Measurements from ENCODE around the gene RNF180. TPM values are rescaled to one million over a fixed set of nuclear protein-coding genes. Genes with fewer than 3 reads are reported as not detected.
"Not testable (repeated sequence)": the region's sequence is repeated elsewhere in the genome, so short reads cannot be mapped to it uniquely, and the experiment has no call there.

The RNF180 gene
- polyA plus RNA-seq, 3 donors, result 8.8 to 13.3 (median 9.4) TPM

DNA sequence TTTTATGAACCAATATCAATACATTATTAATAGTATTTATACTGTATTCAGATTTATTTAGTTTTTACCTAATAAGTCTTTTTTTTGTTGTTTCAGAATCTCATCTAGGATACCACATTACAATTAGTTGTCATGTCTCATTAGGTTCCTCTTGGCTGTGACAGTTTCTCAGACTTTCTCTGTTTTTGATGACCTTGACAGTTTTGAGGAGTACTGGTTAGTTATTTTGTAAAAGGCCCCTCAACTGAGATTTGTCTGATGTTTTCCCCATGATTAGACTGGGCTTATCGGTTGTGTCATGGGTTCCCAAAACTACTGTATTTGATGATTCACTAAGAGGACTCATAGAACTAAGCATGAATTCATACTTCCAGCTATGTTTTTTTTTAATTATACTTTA, 56.3 kb downstream of the RNF180 start:
- no peak for DNase-seq (ENCODE audit: extremely low read depth in 1 of 11, low read depth in 9 of 11, low spot score in 4 of 11)

DNA sequence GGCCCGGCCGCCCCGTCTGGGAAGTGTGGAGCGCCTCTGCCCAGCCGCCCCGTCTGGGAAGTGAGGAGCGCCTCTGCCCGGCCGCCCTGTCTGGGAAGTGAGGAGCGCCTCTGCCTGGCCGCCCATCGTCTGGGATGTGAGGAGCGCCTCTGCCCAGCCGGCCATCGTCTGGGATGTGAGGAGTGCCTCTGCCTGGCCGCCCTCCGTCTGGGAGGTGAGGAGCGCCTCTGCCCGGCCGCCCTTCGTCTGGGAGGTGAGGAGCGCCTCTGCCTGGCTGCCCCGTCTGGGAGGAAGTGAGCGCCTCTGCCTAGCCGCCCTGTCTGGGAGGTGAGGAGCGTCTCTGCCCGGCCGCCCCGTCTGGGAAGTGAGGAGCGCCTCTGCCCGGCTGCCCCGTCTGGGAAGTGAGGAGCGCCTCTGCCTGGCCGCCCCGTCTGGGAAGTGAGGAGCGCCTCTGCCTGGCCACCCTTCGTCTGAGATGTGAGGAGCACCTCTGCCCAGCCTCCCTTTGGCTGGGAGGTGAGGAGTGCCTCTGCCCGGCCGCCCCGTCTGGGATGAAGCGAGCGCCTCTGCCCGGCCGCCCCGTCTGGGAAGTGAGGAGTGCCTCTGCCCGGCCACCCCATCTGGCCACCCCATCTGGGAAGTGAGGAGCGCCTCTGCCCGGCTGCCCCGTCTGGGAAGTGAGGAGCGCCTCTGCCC, 59.8 kb downstream of the RNF180 start:
- not testable (repeated sequence) for DNase-seq (ENCODE audit: extremely low read depth in 1 of 11, low read depth in 9 of 11, low spot score in 4 of 11)

DNA sequence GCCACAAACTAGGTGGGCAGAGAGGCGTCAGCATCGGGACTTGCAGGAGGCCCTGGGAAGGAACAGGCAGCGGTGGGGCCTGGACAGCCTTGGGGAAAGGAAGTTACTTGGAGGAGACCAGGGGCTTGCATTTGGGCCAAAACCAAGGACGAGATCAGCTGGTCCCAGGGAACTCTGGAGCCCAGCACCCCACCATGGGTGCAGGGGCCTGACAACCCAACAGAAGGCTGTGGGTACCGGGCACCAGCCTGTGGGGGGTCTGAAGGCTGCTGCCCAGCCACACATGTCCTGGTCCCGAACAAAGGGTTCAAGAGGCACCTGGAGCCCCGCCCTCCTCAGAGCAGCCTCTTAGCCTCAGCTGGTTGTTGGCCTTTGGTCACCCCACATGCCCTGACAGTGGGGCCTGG, 61.5 kb downstream of the RNF180 start:
- not testable (repeated sequence) for DNase-seq (ENCODE audit: extremely low read depth in 1 of 11, low read depth in 9 of 11, low spot score in 4 of 11)

- DNase-seq (ENCODE audit: extremely low read depth in 1 of 11, low read depth in 9 of 11, low spot score in 4 of 11), result peak in 9 of 11 donors; percentile 4 to 21 (median 12)
Observed at GRCh38 chr5:64229163-64229774, 63.6 kb downstream of the RNF180 start.

- no peak for DNase-seq (ENCODE audit: extremely low read depth in 1 of 11, low read depth in 9 of 11, low spot score in 4 of 11)
Observed at GRCh38 chr5:64260756-64261155, 95.1 kb downstream of the RNF180 start.

- no peak for DNase-seq (ENCODE audit: extremely low read depth in 1 of 11, low read depth in 9 of 11, low spot score in 4 of 11)
Observed at GRCh38 chr5:64269164-64269563, 103.5 kb downstream of the RNF180 start.

DNA sequence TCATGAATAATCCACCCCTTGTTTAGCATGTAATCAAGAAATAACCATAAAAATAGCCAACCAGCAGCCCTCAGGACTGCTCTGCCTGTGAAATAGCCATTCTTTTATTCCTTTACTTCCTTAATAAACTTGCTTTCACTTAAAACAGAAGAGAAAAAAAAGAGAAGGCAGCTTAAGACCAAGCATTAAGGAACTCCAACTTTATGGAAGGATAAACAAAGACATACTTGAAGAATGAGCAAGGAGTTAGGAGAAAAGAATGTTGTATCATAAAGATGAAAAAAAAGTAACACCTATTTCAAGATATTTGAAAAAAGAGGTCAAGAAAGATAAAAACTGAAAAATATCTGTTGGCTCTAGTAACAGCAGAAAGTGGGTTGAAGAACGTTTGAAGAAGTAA, 107.6 kb downstream of the RNF180 start:
- no peak for DNase-seq (ENCODE audit: extremely low read depth in 1 of 11, low read depth in 9 of 11, low spot score in 4 of 11)

DNA sequence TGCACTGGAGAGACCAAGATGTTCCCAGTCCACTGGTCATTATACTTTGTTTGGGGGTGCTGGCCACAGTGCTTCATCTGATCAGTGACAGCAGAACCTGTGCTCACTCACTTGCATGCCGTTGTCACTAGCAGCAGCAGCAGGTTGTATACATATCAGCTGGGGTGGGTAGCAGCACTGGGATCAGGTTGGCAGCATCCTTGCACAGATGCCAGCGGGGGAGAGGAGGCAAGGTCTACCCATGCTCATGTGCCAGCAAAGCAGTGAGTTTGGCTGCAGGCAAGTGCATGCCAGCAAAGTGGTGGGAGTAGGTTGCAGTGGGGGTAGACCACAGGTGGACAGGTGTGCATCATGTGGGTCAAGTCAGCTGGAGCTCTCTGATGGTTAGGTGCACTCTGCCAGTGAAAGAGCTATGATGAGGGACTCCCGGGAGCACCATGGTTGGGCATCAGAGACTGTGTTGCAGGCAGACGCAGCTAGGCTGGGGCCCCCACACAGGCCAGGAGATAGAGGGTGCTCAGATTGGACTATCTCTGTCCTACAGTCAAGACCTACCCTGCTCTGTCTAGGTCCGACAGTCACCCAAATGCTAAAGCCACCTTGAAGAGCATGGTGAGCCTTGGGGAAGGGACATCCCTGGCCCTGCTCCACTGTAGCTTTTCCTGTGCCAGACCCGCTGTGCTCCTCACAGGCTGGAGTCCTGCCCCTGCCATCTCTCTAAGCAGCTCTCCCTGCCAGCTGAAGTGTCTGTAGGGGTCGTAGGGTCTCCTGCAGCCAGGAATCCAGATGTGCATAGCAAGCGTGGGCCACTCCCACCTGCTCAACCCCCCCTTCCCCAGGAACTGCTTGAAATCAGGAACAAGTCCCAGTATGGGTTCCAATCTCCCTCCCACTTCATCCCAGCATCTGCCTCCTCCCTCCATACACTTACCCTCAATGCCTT, 119.8 kb downstream of the RNF180 start:
- no peak for DNase-seq (ENCODE audit: extremely low read depth in 1 of 11, low read depth in 9 of 11, low spot score in 4 of 11)

GRCh38 chr5:64286381-64286780, 120.7 kb downstream of the RNF180 start:
- DNase-seq (ENCODE audit: extremely low read depth in 1 of 11, low read depth in 9 of 11, low spot score in 4 of 11), result no peak

DNA sequence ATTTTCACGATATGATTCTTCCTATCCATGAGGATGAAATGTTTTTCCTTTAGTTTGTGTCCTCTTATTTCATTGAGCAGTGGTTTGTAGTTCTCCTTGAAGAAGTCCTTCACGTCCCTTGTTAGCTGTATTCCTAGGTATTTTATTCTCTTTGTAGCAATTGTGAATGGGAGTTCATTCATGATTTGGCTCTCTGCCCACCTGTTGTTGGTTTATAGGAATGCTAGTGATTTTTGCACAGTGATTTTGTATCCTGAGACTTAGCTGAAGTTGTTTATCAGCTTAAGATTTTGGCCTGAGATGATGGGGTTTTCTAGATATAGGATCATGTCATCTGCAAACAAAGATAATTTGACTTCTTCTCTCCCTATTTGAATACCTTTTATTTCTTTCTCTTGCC, 122.9 kb downstream of the RNF180 start:
- DNase-seq (ENCODE audit: extremely low read depth in 1 of 11, low read depth in 9 of 11, low spot score in 4 of 11), result not testable (repeated sequence)

GRCh38 chr5:64292611-64293215, 127.1 kb downstream of the RNF180 start:
- no peak for DNase-seq (ENCODE audit: extremely low read depth in 1 of 11, low read depth in 9 of 11, low spot score in 4 of 11)

DNA sequence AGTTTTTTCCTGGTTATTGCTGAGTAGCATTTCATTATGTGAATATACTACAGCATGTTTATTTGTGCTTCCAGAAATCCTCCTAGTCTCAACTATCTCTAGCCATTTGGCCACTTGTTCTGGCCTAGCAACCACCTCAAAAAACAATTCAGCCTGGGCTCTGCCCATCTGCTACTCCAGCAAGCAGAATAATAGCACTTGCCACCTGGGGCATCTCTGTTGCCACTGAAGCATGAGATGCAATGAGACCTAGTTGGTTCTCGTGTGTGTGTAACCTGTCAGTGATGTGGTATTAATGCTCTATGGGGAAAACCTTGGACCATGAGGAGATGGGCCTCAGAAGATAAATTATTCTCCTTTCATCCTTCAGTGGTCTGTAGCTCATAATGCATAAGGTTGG, 129.5 kb downstream of the RNF180 start:
- no peak for DNase-seq (ENCODE audit: extremely low read depth in 1 of 11, low read depth in 9 of 11, low spot score in 4 of 11)

- DNase-seq (ENCODE audit: extremely low read depth in 1 of 11, low read depth in 9 of 11, low spot score in 4 of 11), result peak in 2 of 11 donors; percentile 12 to 15
Observed at GRCh38 chr5:64298586-64298985, 132.9 kb downstream of the RNF180 start.

- no peak for DNase-seq (ENCODE audit: extremely low read depth in 1 of 11, low read depth in 9 of 11, low spot score in 4 of 11)
Observed at GRCh38 chr5:64299805-64300204, 134.2 kb downstream of the RNF180 start.

DNA sequence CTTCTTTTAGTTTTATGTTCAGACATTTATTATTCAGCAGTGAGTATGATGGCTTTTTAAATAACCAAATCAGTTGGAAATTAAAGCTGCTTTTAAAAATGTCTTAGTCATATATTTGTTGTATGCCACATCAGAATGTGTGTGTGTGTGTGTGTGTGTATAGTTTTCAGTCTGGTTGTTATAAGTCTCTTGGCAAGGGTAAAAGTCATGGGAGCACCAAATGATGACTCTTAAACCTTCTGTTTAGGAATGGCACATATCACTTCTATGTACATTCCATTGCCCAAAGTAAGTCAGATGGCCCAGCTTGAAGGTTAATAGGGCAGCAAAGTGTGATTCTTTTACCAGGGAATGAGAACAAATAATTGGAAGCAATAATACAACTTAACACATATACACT, 135.9 kb downstream of the RNF180 start:
- no peak for DNase-seq (ENCODE audit: extremely low read depth in 1 of 11, low read depth in 9 of 11, low spot score in 4 of 11)

GRCh38 chr5:64308135-64308534, 142.5 kb downstream of the RNF180 start:
- DNase-seq (ENCODE audit: extremely low read depth in 1 of 11, low read depth in 9 of 11, low spot score in 4 of 11), result no peak

DNA sequence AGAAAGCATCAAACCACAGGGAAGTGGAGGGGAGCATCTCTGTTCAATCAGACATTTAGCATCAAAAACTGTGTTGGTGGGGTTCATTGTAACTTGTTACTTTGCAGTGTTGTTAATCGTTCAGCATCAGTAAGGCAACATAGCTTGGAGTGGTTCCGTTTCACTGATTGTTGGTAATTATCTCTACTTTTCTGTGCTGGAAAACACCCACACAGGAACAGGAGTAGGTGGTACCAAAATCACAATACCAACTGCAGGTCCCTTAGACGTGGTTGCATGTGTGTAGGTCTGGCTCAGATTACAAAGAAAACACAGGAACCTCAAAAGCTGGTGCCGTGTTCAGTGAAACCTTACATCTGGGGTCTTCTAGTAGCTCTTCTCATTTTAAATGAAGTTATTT, 146.8 kb downstream of the RNF180 start:
- peak in 3 of 11 donors; percentile 12 to 32 (median 27) for DNase-seq (ENCODE audit: extremely low read depth in 1 of 11, low read depth in 9 of 11, low spot score in 4 of 11)

- no peak for DNase-seq (ENCODE audit: extremely low read depth in 1 of 11, low read depth in 9 of 11, low spot score in 4 of 11)
Observed at GRCh38 chr5:64315778-64316177, 150.1 kb downstream of the RNF180 start.

DNA sequence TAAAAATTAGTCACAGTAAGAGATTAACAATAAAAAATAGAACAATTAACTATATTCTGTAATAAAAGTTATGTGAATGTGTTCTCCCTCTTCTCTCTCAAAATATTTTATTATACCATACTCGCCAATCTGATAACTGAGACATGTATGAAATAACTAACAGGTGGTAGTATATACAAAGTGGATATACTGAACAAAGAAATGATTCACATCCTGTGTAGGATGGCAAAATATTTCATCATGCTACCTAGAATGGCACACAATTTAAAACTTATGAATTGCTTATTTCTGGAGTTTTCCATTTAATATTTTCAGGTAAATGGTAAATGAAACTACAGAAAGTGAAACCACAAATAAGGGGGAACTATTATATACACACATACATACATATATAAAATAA, 152.5 kb downstream of the RNF180 start:
- no peak for DNase-seq (ENCODE audit: extremely low read depth in 1 of 11, low read depth in 9 of 11, low spot score in 4 of 11)

All from renal cortex interstitium (tissue), 11 donors.